PC-9 (cell line): ENCODE results near the gene SPEN. TPM values are rescaled to one million over a fixed set of nuclear protein-coding genes. Genes with fewer than 3 reads are reported as not detected.

Source experiments
- BruUV-seq: library from RNA; stranded (reverse); fragments of 400-500 nt; replicated peaks from 2 replicates; lab custom pipeline; 2021; lab: Mats Ljungman, UMichigan
- CTCF ChIA-PET: fragments of 300-600 bp; sonication (Branson Sonifier 250); formaldehyde crosslinking; loops from one replicate; lab custom pipeline; 2022; ENCODE audit warnings: antibody characterized with exemption; lab: Charles Lee
- POLR2A ChIA-PET: fragments of 300-600 bp; sonication (Branson Sonifier 250); formaldehyde crosslinking; loops from one replicate; lab custom pipeline; 2022; ENCODE audit warnings: antibody characterized with exemption; ENCODE audit not compliant: unreplicated experiment; lab: Charles Lee
- DNase-seq, 2 experiments: peaks; one replicate each; pipeline versions ENCODE4 v3.0.0 to v3.0.0-alpha.2; 2015 to 2022; ENCODE audit warnings: mixed read lengths in 1 of 2
- H2AFZ ChIP-seq: fragments of 200-600 bp; sonication (generic); 2 replicates; pipeline ENCODE4 v1.8.1; 2017; ENCODE audit warnings: antibody characterized with exemption
- H3F3A ChIP-seq: fragments of 200-600 bp; sonication (generic); 2 replicates; pipeline ENCODE4 v1.8.1; 2017; ENCODE audit warnings: antibody characterized with exemption, mild to moderate bottlenecking, low read depth; ENCODE audit not compliant: insufficient read depth
- H3K27ac ChIP-seq: fragments of 200-600 bp; sonication (generic); 2 replicates; pipeline ENCODE4 v1.6.1; 2016; ENCODE audit warnings: mixed run types
- H3K27me3 ChIP-seq: fragments of 200-600 bp; sonication (generic); 2 replicates; pipeline ENCODE4 v1.6.1; 2016; ENCODE audit warnings: low read depth, mixed run types; ENCODE audit not compliant: insufficient read depth
- H3K36me3 ChIP-seq: fragments of 200-600 bp; sonication (generic); 2 replicates; pipeline ENCODE4 v1.6.1; 2016; ENCODE audit warnings: low read depth, mixed run types
- H3K4me1 ChIP-seq: fragments of 200-600 bp; sonication (generic); replicated peaks from 2 replicates; pipeline ENCODE4 v1.6.1; 2016; ENCODE audit warnings: mixed run types; ENCODE audit not compliant: insufficient read depth
- H3K4me2 ChIP-seq: fragments of 200-600 bp; sonication (generic); 2 replicates; pipeline ENCODE4 v1.6.1; 2017; ENCODE audit warnings: mixed run types
- H3K4me3 ChIP-seq: fragments of 200-600 bp; sonication (generic); 2 replicates; pipeline ENCODE4 v1.6.1; 2016; ENCODE audit warnings: mixed run types
- H3K79me2 ChIP-seq: fragments of 200-600 bp; sonication (generic); 2 replicates; pipeline ENCODE4 v1.6.1; 2017; ENCODE audit warnings: low read depth, mixed run types
- H3K9me2 ChIP-seq: fragments of 200-600 bp; sonication (generic); 2 replicates; pipeline ENCODE4 v1.8.1; 2017; ENCODE audit warnings: mild to moderate bottlenecking; ENCODE audit not compliant: insufficient read depth
- H3K9me3 ChIP-seq: fragments of 200-600 bp; sonication (generic); 2 replicates; pipeline ENCODE4 v1.8.1; 2016; ENCODE audit warnings: low read depth; ENCODE audit not compliant: insufficient read depth
- H4K20me1 ChIP-seq: fragments of 200-600 bp; sonication (generic); 2 replicates; pipeline ENCODE4 v1.8.1; 2017; ENCODE audit not compliant: insufficient read depth
- EZH2 ChIP-seq: fragments of 200-600 bp; sonication (generic); IDR thresholded peaks from 2 replicates; pipeline ENCODE4 v1.8.0; 2017; ENCODE audit warnings: antibody characterized with exemption, low read depth
- intact Hi-C: fragments of 100-400 bp; cut with micrococcal nuclease; formaldehyde crosslinking; loops from one replicate; pipeline ENCODE4 v1.10.0; 2022; ENCODE audit not compliant: unreplicated experiment
- total RNA-seq: library from RNA; stranded (reverse); gene quantifications from 2 replicates; pipeline ENCODE4 v1.2.3, GENCODE V29; 2021
- TF ChIP-seq, protein P1 (sequence below): fragments of 200-600 bp; sonication (generic); conservative IDR thresholded peaks from 2 replicates; pipeline ENCODE4 v1.6.1; 2017; ENCODE audit warnings: mixed run types, antibody characterized with exemption, mild to moderate bottlenecking, moderate library complexity

Gene SPEN
- total RNA-seq, 1 experiment from 2014 or later, result 46.8 TPM

DNA sequence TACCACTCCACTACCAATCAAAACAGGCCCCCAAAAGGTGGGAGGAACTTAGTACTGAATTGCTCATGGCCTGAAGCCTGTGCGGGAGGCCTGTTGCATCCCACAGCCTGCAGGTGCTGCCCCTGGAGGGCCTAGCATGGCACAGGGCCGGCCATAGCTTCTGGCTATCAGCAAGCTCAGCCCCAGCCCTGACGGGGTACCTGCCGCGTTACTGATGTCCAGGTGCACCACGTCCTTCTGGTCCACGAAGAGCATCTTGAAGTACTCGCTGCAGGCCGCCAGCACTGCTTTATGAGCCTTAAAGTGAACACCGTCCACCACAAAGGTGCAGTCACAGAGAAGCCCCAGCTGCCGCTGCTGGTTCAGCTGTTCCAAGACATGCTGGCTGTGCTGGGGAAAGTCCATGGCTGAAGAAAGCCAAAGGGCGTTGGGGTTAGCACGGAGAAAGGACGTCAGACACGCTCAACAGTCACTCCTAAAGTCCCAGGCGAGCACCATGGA is 100.6 kb downstream of the SPEN start:
- CTCF ChIA-PET, result no interaction called here

DNA sequence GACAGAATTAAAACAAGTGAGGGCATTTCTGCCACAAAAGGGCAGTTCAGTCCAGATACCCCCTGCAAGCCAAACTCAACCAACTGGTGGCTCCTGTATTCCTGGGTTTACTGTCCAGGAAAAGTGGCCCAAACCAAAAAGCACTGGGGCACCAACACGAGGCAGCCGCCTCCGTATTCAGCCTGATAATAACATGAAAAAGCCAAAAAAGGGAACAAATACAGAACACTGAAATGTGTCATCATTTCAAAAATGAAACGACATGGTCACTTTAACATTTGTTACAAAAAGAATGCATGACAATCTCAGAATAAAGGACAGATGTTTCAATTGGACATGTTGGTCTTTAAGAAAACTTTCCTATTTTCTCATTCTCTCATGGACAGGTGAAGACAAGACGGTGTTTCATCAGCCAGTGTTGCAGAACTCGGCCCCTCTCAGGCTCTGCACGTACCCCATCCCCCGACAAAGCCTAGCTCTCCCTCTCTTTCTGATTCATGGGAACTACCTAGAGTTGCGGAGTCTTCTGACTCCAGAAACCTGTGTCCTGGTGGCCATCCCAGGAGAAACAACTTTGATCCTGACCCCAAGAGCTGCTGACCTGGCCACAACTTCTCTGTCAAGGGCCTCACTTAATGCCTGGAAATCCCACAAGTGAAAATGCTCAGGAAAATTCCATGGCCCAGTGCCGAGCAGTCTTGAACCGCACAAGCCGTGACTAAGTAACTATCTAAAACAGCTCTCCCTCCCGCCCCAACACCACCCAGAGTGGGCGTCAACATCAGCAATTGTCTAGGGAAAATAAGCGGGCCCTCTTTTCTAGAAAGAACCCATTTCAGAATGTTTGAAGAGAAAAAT is 101.3 kb downstream of the SPEN start:
- Histone ChIP-seq H3K9me2 (no peaks in the 10 kb centered on the region), H3K79me2 (peaks cover 15% of the 10 kb centered on the region; the same call in 1 of the 2 replicates), H3K4me3 (no peak overlapping the region), H4K20me1 (no peaks in the 10 kb centered on the region), H3K36me3 (no peaks in the 10 kb centered on the region), H2AFZ (no peak overlapping the region), H3F3A (peaks cover 8% of the 10 kb centered on the region; the same call in 1 of the 2 replicates), H3K27ac (no peak overlapping the region), H3K27me3 (no peaks in the 10 kb centered on the region), H3K4me1 (peaks cover 25% of the 10 kb centered on the region), H3K9me3 (no peaks in the 10 kb centered on the region), H3K4me2 (no peak overlapping the region)
- ChIA-PET CTCF (no interaction called here), POLR2A (no interaction called here)
- TF ChIP-seq EZH2, result no peak
- TF ChIP-seq, protein P1, sequence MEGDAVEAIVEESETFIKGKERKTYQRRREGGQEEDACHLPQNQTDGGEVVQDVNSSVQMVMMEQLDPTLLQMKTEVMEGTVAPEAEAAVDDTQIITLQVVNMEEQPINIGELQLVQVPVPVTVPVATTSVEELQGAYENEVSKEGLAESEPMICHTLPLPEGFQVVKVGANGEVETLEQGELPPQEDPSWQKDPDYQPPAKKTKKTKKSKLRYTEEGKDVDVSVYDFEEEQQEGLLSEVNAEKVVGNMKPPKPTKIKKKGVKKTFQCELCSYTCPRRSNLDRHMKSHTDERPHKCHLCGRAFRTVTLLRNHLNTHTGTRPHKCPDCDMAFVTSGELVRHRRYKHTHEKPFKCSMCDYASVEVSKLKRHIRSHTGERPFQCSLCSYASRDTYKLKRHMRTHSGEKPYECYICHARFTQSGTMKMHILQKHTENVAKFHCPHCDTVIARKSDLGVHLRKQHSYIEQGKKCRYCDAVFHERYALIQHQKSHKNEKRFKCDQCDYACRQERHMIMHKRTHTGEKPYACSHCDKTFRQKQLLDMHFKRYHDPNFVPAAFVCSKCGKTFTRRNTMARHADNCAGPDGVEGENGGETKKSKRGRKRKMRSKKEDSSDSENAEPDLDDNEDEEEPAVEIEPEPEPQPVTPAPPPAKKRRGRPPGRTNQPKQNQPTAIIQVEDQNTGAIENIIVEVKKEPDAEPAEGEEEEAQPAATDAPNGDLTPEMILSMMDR, result no peak
- DNase-seq, result peak in 1 of 2 experiments; percentile 35
- BruUV-seq, result TSS peak; percentile 23
- intact Hi-C loops, result no loop called here

More for the DNA sequence above, 100.6 kb downstream of the SPEN start:
- peaks cover 8% of the 10 kb centered on the region; the same call in 1 of the 2 replicates for H3F3A ChIP-seq
- H3K9me3 ChIP-seq, result no peaks in the 10 kb centered on the region
- peaks cover 19% of the 10 kb centered on the region for H3K4me1 ChIP-seq
- intact Hi-C loops, result no loop called here
- H3K79me2 ChIP-seq, result peaks cover 11% of the 10 kb centered on the region; the same call in 1 of the 2 replicates
- no TSS peak for BruUV-seq
- DNase-seq, result no peak
- no peak overlapping the region for H3K27ac ChIP-seq
- no peaks in the 10 kb centered on the region for H3K9me2 ChIP-seq
- H2AFZ ChIP-seq, result no peak overlapping the region
- H3K27me3 ChIP-seq, result no peaks in the 10 kb centered on the region
- no peak overlapping the region for H3K4me2 ChIP-seq
- TF ChIP-seq EZH2, result no peak
- TF ChIP-seq, protein P1, result no peak
- H4K20me1 ChIP-seq, result no peaks in the 10 kb centered on the region
- H3K36me3 ChIP-seq, result no peaks in the 10 kb centered on the region
- no peak overlapping the region for H3K4me3 ChIP-seq
- POLR2A ChIA-PET, result no interaction called here

DNA sequence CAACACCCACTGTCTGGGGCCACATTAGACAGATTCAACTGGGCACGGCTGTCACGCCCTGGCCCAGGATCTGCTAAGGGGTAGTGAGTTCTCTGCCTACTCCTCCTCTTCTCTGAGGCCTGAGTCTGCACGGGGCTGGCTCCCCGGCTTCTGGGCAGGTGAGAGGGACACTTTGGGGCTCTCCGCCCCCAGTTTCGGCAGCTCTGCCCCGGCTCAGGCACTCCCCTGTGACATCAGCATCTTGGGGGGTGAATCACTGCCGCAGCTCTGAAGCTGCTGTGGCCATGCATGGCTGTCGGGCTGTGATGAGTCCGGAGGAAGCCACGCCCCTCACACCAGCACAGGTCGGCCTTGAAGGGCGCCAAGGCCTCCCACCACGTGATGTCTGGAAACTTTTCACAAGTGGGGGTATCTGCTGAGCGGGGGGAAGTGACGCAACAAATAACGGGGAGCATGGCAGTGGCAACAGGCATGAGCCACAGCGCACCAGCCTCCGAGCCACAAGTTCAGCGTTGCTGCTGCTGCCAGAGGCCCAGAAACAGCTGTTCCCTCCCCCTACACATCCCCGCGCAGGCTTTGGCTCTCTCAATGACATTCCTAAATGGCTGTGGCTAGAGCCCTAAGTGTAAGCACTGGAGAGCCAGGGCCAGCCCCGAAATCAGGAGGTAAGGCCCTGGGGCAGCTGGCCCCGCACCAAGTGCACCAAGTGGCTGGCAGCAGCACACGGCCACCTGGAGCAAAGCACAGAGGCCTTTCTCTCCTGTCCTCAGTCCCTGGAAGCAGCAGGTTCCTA is 102.1 kb downstream of the SPEN start:
- peak in 1 of 2 experiments; percentile 67 for DNase-seq
- no peak overlapping the region for H3K4me3 ChIP-seq
- H4K20me1 ChIP-seq, result no peaks in the 10 kb centered on the region
- H3K79me2 ChIP-seq, result peaks cover 16% of the 10 kb centered on the region; the same call in 1 of the 2 replicates
- no peaks in the 10 kb centered on the region for H3K9me3 ChIP-seq
- no peak overlapping the region for H2AFZ ChIP-seq
- ChIA-PET POLR2A (interaction anchor here (0.6 kb wide), 2 partner anchors 58 to 67 kb away, joined by 3 to 5 read pairs; no protein-coding TSS in a partner anchor), CTCF (no interaction called here)
- H3K9me2 ChIP-seq, result no peaks in the 10 kb centered on the region
- H3K4me1 ChIP-seq, result peaks cover 30% of the 10 kb centered on the region
- H3K4me2 ChIP-seq, result no peak overlapping the region
- H3F3A ChIP-seq, result peaks cover 8% of the 10 kb centered on the region; the same call in 1 of the 2 replicates
- H3K27me3 ChIP-seq, result no peaks in the 10 kb centered on the region
- H3K27ac ChIP-seq, result no peak overlapping the region
- TF ChIP-seq, protein P1, result no peak
- TF ChIP-seq EZH2, result no peak
- H3K36me3 ChIP-seq, result no peaks in the 10 kb centered on the region
- intact Hi-C loops, result no loop called here
- BruUV-seq, result no TSS peak
